ENCODE results near the gene CD47.

The CD47 gene

DNA sequence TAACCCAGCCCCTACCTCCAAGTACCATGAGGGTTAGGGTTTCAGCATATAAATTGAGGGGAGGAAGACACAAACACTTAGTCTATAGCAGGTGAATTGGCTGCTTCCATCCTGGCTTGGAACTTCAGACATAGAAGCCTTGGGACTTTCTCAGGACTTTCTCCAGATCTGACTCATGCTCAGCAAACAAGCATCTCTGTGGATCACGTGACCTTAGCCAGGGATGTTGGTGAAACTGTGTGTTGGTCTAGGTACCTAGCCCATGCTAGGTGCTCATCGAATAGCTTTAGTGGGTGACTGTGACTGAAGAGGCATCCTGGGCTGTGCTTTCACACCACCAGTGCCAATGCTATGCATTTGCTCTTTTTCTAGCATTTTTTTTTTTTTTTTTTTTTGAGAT, 58.9 kb downstream of the CD47 start:
- H3K9me3 Mint-ChIP-seq (ENCODE audit: low read depth): peaks cover 5% of the 10 kb centered on the region
- no peaks in the 10 kb centered on the region for H3K27me3 Mint-ChIP-seq
- H3K4me1 Mint-ChIP-seq (ENCODE audit: low read depth): peaks cover 16% of the 10 kb centered on the region
- no peak overlapping the region for H3K4me3 Mint-ChIP-seq
- H3K27ac Mint-ChIP-seq: no peak overlapping the region
- H3K36me3 Mint-ChIP-seq: peaks cover 24% of the 10 kb centered on the region

DNA sequence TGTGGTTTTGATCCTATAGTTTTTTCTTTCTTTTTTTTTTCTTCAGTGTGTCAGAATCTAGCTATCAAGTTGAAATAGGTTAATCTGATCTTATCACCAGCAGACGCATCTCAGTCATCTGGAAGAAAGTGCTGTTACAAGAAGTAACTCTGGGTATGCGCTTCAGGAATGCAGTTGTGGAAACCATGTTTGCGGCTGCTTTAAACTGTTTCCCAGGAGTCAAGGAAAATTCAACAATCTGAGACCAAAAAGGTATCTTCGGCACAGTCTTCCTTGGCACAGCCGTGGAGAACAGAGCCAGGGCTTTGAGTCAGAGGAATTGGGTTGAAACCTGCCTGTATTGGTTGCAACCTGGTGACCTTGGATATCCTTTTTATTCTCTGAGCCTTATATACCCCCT, 59.9 kb downstream of the CD47 start:
- no peaks in the 10 kb centered on the region for H3K27me3 Mint-ChIP-seq
- H3K9me3 Mint-ChIP-seq (ENCODE audit: low read depth): peaks cover 5% of the 10 kb centered on the region
- H3K27ac Mint-ChIP-seq: no peak overlapping the region
- no peak overlapping the region for H3K4me3 Mint-ChIP-seq
- H3K36me3 Mint-ChIP-seq: peaks cover 25% of the 10 kb centered on the region
- H3K4me1 Mint-ChIP-seq (ENCODE audit: low read depth): peaks cover 9% of the 10 kb centered on the region

DNA sequence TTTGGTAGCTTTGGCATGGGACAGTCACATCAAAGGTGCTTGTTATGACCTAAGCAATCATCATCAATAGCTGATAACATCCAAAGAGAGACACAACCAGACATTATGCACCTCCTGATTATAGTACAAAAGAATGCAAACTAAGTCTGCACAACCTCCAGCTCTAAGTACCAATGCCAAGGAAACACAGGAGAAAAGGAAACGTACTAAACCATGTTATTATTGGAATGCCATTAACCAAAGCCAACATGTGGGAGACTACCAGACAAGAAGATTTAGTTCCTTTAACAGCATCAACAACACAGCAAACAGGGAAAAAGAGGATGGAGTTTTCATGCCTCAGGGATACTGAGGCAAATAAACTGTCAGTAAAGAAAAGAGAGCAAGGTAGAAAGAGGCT, 61.4 kb downstream of the CD47 start:
- Mint-ChIP-seq H3K9me3 (ENCODE audit: low read depth) (peaks cover 5% of the 10 kb centered on the region), H3K27ac (no peak overlapping the region), H3K4me3 (no peak overlapping the region), H3K4me1 (ENCODE audit: low read depth) (peaks cover 6% of the 10 kb centered on the region), H3K27me3 (no peaks in the 10 kb centered on the region), H3K36me3 (peaks cover 23% of the 10 kb centered on the region)

DNA sequence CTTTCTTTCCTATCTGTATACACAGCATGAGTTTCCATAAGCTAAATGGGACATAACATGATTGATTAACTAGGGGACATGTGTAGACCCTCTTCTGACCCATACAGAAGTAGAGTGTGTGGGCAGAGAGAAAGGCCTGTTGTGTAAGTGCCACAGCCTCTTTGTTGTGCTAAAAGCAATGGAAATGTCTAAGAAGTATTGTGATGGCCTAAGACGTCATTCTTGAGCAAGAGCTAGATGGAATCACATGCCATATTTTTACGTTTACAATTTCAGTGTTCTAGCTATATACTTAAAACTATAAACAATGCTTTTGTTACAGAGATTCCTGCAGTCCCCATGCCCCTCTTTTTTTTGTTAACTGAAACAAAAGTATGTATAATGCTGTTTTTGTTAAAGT, 61.9 kb downstream of the CD47 start:
- Mint-ChIP-seq H3K36me3 (peaks cover 25% of the 10 kb centered on the region), H3K27ac (no peak overlapping the region), H3K27me3 (no peaks in the 10 kb centered on the region), H3K9me3 (ENCODE audit: low read depth) (peaks cover 5% of the 10 kb centered on the region), H3K4me3 (no peak overlapping the region), H3K4me1 (ENCODE audit: low read depth) (peaks cover 6% of the 10 kb centered on the region)

DNA sequence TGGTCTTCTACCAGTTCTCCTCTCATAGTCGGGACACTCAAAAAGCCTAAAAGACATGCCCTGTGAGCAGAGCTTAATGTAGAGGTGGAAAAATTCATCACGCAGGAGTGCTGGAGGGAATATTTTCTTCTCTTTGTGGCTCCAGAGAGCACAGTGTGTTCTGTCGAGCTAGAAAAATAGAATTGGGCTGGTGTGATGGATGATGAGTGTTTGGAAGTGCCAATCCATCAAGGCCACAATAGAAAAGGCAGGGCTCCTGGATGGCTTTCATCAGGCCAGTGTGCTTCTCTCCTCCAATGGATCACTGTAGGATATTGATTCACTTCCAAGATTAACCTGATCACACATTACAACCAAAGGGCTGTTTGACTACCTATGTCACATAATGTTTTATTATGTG, 65.7 kb downstream of the CD47 start:
- Mint-ChIP-seq H3K27ac (no peak overlapping the region), H3K4me1 (ENCODE audit: low read depth) (peaks cover 9% of the 10 kb centered on the region), H3K27me3 (no peaks in the 10 kb centered on the region), H3K4me3 (no peak overlapping the region), H3K9me3 (ENCODE audit: low read depth) (peaks cover 5% of the 10 kb centered on the region), H3K36me3 (peaks cover 23% of the 10 kb centered on the region)

DNA sequence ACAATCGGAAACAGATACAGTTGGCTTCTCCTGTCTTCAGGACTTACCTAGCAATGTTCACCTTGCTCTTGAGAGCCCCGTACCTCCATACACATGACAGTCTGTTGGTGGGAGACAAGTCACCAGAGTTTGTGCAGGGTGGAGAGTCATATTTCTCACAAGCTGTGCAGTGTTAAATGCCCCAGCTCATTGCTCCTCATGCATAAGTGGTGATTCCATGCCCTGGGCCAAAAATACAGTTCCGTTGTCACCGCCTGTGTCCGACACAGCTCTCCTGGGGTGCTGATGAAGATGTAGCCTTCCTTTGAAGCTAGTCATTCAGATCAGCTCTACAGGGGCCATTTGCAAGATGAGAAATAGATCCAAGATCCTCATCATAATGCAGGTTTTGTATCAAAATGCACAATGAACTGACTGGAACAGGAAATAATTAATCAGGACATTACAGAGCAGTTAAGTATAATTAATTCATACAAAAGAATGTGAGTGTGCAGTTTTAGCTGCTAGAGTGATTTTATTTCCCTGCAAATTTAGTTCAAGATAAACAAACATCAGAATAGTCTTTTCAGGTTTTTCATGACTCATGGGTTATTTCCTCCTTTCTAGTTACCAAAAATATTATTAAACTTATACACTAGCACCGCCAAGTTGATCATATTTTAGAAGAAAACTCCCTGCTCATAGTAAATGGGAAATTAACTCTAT, 66.5 kb downstream of the CD47 start:
- peaks cover 9% of the 10 kb centered on the region for H3K4me1 Mint-ChIP-seq (ENCODE audit: low read depth)
- peaks cover 5% of the 10 kb centered on the region for H3K9me3 Mint-ChIP-seq (ENCODE audit: low read depth)
- no peak overlapping the region for H3K27ac Mint-ChIP-seq
- H3K27me3 Mint-ChIP-seq: no peaks in the 10 kb centered on the region
- H3K36me3 Mint-ChIP-seq: peaks cover 23% of the 10 kb centered on the region
- no peak overlapping the region for H3K4me3 Mint-ChIP-seq

DNA sequence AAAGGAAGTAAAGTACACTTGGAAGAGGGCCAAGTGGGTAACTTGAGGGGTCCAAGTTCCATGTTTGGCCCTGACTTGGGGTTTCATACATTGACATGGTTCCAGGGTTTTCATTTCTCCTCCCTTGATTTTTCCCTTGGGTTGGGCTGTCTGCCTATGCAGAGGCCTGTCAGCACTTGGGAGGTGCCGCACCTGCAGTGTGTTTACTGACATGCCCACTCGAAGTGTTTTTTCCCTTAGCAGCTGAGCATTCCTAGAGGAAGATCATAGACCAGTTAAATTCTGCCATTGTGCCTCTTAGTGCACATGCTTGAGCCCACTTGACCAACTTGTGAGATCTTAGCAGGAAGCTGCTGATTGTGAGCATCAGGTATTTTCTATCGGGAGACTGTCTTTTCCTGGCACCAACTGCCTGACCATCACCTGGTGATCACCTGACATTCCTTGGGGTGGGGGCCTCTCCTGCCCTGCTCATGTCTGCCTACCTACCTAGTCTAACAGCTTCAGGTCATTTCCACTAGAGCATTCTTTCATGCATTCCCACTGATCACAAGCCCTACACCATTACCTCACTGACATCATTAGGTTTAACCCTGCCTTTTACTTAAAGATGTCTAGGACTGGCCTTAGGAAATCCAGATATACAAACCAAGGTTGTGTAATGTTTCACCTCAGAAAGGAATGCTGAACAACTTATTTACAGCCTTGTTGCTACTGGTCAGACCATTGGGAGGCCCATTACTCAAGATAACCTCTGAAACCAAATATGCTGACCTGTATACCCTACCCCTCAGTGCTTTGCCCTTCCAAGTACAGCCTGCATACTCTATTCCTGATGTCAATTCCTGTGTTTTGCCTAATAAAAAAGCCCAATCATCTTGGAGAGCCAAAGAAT, 68.3 kb downstream of the CD47 start:
- H3K27ac Mint-ChIP-seq: no peak overlapping the region
- H3K27me3 Mint-ChIP-seq: no peaks in the 10 kb centered on the region
- H3K4me3 Mint-ChIP-seq: no peak overlapping the region
- peaks cover 9% of the 10 kb centered on the region for H3K4me1 Mint-ChIP-seq (ENCODE audit: low read depth)
- peaks cover 17% of the 10 kb centered on the region for H3K36me3 Mint-ChIP-seq
- H3K9me3 Mint-ChIP-seq (ENCODE audit: low read depth): peaks cover 3% of the 10 kb centered on the region

DNA sequence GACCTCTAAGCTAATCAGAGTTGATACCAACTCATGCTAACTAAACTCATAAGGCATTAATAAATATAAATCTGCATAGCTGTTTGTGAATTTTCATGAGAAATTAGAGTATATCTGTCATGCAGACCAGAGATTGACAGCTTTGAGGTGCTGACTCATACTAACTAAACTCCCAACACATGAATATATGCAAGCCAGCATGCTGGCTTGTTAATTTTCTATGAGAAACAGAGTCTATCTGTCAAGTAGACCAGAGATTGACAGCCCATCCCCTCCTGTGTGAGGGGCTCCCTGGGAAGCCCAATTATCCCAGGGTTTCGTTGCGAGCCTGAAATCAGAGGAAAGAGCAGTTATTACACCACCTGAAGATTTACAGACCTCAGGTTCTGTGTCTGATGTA, 69.3 kb downstream of the CD47 start:
- Mint-ChIP-seq H3K9me3 (ENCODE audit: low read depth) (no peaks in the 10 kb centered on the region), H3K27ac (no peak overlapping the region), H3K27me3 (peaks cover 4% of the 10 kb centered on the region), H3K4me1 (ENCODE audit: low read depth) (peaks cover 6% of the 10 kb centered on the region), H3K4me3 (no peak overlapping the region), H3K36me3 (peaks cover 12% of the 10 kb centered on the region)

DNA sequence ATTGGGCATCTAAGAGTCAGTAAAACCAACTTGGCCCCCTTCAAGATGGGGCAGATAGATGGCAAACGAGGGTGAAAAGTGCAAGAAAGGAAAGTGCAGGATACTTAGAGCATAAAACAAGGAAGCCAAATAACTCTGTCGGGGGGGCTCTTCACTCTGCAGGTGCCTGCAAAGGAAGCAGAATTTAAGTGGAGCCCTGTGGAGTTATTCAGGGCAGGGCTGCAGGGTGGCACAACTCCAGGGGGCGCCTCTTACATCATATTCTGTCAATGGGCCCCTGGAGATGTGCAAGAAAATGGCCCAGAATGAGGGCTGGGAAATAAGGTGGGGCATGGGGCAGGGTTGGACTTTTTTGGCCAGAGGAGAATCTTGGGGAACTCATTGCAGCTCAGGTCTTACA, 69.7 kb downstream of the CD47 start:
- H3K27me3 Mint-ChIP-seq: peaks cover 4% of the 10 kb centered on the region
- peaks cover 6% of the 10 kb centered on the region for H3K4me1 Mint-ChIP-seq (ENCODE audit: low read depth)
- peaks cover 12% of the 10 kb centered on the region for H3K36me3 Mint-ChIP-seq
- no peak overlapping the region for H3K27ac Mint-ChIP-seq
- H3K4me3 Mint-ChIP-seq: no peak overlapping the region
- no peaks in the 10 kb centered on the region for H3K9me3 Mint-ChIP-seq (ENCODE audit: low read depth)

DNA sequence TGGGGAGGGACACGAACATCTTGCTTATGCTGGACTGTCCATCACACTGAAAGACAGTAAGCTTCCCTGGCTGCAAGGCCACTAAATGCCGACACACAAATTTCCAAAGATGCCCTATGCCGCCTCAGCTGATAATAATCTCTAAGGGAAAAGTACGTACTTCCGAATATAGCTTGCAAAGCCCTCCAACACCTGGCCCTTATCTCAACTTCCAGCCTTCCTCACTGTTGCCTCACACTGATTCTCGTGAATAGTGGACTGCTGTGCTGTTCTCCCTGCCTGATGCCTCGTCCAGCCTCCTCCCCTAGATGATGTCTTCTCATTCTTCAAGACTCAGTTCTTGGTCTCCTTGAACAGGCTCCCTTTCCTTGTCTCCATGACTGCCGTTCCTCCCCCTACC, 72.3 kb downstream of the CD47 start:
- Mint-ChIP-seq H3K27me3 (peaks cover 4% of the 10 kb centered on the region), H3K9me3 (ENCODE audit: low read depth) (no peaks in the 10 kb centered on the region), H3K36me3 (peaks cover 7% of the 10 kb centered on the region), H3K27ac (no peak overlapping the region), H3K4me3 (no peak overlapping the region), H3K4me1 (ENCODE audit: low read depth) (peaks cover 2% of the 10 kb centered on the region)

DNA sequence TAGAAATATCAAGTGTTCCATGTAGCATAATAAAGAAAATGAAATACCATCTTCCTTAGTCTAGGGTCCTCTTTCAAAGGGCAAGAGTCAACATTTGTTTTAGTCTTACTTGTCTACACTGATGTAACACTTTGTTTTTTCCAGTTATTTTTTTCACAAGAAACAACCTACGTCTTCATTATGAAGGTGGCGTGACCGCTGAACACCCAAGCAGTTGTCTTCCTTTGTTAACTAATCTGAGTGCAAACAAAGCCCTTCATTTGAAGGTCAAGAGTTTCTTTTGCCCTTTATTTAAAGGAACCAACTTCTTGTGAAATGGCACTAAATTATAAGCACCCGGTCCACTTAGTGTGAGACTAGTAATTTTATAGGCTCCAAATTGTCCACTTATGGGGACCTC, 73.2 kb downstream of the CD47 start:
- Mint-ChIP-seq H3K9me3 (ENCODE audit: low read depth) (no peaks in the 10 kb centered on the region), H3K27ac (no peak overlapping the region), H3K36me3 (peaks cover 12% of the 10 kb centered on the region), H3K4me1 (ENCODE audit: low read depth) (no peaks in the 10 kb centered on the region), H3K4me3 (no peak overlapping the region), H3K27me3 (peaks cover 4% of the 10 kb centered on the region)

DNA sequence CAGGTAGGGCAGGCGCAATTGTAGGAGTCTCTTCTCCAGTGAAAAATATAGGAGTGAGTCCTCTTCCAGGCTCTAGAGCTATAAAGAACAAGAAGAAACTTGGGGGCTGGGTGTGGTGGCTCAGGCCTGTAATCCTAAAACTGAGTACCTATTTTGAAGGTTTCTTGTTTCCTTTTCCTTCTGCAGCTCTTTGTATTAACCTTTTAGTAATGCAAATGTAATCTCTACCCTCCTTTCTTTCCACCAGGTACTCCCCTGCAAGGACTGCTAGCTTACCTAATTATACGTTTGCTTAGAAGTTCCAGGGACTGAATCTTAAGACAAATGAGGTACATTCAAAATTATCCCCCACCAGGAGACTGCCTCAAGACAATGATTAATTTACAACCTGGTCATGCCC, 75.9 kb downstream of the CD47 start:
- Mint-ChIP-seq H3K36me3 (peaks cover 11% of the 10 kb centered on the region), H3K4me1 (ENCODE audit: low read depth) (no peaks in the 10 kb centered on the region), H3K27ac (no peak overlapping the region), H3K4me3 (no peak overlapping the region), H3K27me3 (peaks cover 4% of the 10 kb centered on the region), H3K9me3 (ENCODE audit: low read depth) (no peaks in the 10 kb centered on the region)

DNA sequence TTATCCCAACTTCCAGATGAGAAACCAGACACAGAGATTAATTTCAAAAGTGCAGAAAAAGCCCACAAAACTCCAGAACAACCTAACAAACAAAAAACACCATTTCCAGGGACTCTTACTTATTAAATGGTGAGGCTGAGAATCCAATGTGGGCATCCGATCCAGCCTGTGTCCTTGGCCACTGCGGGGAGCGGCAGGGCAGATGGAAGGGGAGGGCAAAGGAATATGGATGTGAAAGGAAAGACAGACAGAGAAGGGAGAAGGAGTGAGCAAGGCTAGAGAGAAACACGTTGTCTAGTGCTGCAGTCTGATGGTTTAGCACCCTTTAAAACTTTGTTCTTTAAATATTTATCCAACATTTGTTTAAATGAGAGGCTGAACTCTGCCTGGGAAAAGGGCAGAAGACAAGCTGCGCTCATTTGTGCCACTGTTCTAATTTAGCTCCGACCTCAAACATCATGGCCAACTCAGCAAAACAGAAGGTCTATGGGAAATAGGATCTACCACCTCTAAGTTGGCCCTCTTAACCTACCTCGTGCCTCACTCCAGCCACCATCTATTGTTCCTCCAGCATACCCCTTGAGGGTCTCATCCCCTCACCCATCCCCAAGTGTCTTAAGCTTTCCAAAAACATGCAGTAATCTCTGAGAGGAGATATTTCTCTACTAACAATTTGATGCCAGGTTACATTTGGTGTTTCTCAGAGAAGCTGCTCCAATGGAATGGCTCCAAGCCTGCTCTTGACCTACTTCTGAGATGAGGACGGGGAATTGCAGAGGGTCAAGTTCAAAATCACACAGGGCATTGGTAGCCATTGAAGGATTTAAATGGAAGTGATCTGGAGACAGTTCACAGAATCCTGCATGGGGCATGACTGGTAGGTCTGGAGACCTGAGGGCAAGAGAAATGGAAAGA, 77.4 kb downstream of the CD47 start:
- peaks cover 2% of the 10 kb centered on the region for H3K4me1 Mint-ChIP-seq (ENCODE audit: low read depth)
- H3K4me3 Mint-ChIP-seq: no peak overlapping the region
- no peaks in the 10 kb centered on the region for H3K9me3 Mint-ChIP-seq (ENCODE audit: low read depth)

DNA sequence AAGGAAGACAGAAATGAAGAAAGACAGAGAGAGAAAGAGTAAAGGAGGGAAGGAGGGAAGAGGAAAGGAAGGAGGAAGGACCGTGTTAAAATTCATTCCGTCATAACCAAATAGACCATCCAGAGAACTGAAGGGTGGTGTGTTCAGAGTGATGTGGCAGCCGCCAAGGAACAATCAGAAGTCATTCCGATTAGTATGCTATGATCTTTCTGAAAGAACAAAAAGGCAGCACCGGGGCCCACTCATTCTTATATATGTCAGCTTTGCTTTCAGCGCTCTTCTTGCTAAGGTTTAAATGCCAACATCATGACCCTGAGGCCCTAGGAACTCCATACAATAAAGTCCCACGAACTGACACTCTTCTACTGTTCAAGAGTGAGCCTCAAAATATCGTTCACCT, 78.5 kb downstream of the CD47 start:
- H3K4me3 Mint-ChIP-seq: no peak overlapping the region
- peaks cover 4% of the 10 kb centered on the region for H3K27me3 Mint-ChIP-seq
- H3K9me3 Mint-ChIP-seq (ENCODE audit: low read depth): no peaks in the 10 kb centered on the region
- H3K4me1 Mint-ChIP-seq (ENCODE audit: low read depth): peaks cover 2% of the 10 kb centered on the region
- H3K36me3 Mint-ChIP-seq: peaks cover 10% of the 10 kb centered on the region
- H3K27ac Mint-ChIP-seq: no peak overlapping the region

More for the DNA sequence above, 77.4 kb downstream of the CD47 start:
- Mint-ChIP-seq H3K36me3 (peaks cover 10% of the 10 kb centered on the region), H3K27ac (no peak overlapping the region), H3K27me3 (peaks cover 4% of the 10 kb centered on the region)

DNA sequence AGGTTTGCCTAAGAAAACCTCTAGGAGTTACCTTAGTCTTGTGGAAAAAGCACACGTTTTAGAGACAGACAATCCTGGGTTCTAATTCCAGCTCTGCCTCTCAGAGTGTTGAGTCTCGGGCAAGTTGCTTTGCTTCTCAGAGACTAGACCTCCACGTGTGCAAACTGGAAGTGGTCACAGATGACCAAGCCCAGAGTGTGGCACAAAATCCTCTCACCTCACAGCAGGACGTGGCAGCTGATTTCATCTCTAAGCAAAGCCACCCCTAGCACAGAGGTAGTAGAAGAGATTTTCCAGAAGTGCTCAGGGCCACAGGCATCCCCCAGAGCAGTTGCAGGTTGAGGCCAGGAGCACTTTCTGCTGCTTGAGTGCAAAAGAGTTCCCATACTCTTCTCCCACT, 79.2 kb downstream of the CD47 start:
- no peak overlapping the region for H3K27ac Mint-ChIP-seq
- H3K36me3 Mint-ChIP-seq: peaks cover 10% of the 10 kb centered on the region
- H3K27me3 Mint-ChIP-seq: peaks cover under 1% of the 10 kb centered on the region

More for the DNA sequence above, 79.2 kb downstream of the CD47 start:
- no peak overlapping the region for H3K4me3 Mint-ChIP-seq
- peaks cover 2% of the 10 kb centered on the region for H3K4me1 Mint-ChIP-seq (ENCODE audit: low read depth)
- no peaks in the 10 kb centered on the region for H3K9me3 Mint-ChIP-seq (ENCODE audit: low read depth)

All from activated naive CD8-positive, alpha-beta T cell (primary cell).